Psoas muscle (tissue), 8 donors: ENCODE measurements around the gene OLFM2. TPM values are rescaled to one million over a fixed set of nuclear protein-coding genes. Genes with fewer than 3 reads are reported as not detected.

Experiments
- ATAC-seq, 4 donors: fragments of 200-7000 bp; cut with Tn5 transposase; one replicate each; pipeline ENCODE4 v1.9.1; 2020; ENCODE audit warnings: moderate library complexity in 3 of 4, mild to moderate bottlenecking in 2 of 4
- DNase-seq, 2 donors: peaks; one replicate each; pipeline ENCODE4 v3.0.0-alpha.2; 2020
- H3K27ac ChIP-seq: fragments of 200-600 bp; one replicate; pipeline ENCODE4 v1.8.0; 2022
- H3K27me3 ChIP-seq, 3 donors: fragments of 200-600 bp in 1 of 3; one replicate each; pipeline versions ENCODE4 v1.6.1 to v1.8.0; 2013 to 2022; ENCODE audit warnings: low read length in 2 of 3, mild to moderate bottlenecking in 2 of 3, moderate library complexity in 1 of 3; ENCODE audit not compliant: insufficient read depth in 3 of 3
- H3K36me3 ChIP-seq, 2 donors: fragments of 200-600 bp in 1 of 2; one replicate each; pipeline versions ENCODE4 v1.6.1 to v1.8.0; 2013 to 2022; ENCODE audit warnings: low read depth in 1 of 2, mild to moderate bottlenecking in 1 of 2, moderate library complexity in 1 of 2; ENCODE audit not compliant: insufficient read depth in 1 of 2
- H3K4me1 ChIP-seq: fragments of 200-600 bp; one replicate; pipeline ENCODE4 v1.8.0; 2022
- H3K4me3 ChIP-seq: fragments of 200-600 bp; one replicate; pipeline ENCODE4 v1.8.0; 2022; ENCODE audit warnings: mild to moderate bottlenecking
- H3K9me3 ChIP-seq: fragments of 200-600 bp; one replicate; pipeline ENCODE4 v1.8.0; 2022
- WGBS, 3 donors: extraction: QIAGEN DNeasy Blood & Tissue Kit; methylation state at CpG; one replicate each; pipeline versions ENCODE4 v1.1.6 to v1.1.7; 2013; 5-methylcytosine and 5-hydroxymethylcytosine counted together
- intact Hi-C, 2 donors: fragments of 100-400 bp; cut with DNase I; formaldehyde crosslinking; loops; one replicate each; pipeline versions ENCODE4 v1.11.0 to v1.14.2; 2022
- polyA plus RNA-seq, 3 donors: library from polyadenylated mRNA; stranded (reverse); fragments of 200-250 nt; gene quantifications; one replicate each; pipeline ENCODE4 v1.2.3, GENCODE V29; 2013
- total RNA-seq, 4 donors: library from RNA; stranded (reverse); fragmentation: NEBNext Ultra II Directional in 2 of 4; extraction: Animal tissue kit (Norgen Biotek cat#: 25700) in 2 of 4; gene quantifications; one replicate each; pipeline versions ENCODE4 v1.2.1 to v1.2.4, GENCODE V29; 2021 to 2023
- TF ChIP-seq, protein P1 (sequence below): fragments of 200-600 bp; IDR thresholded peaks from one replicate; pipeline ENCODE4 v1.8.0; 2022; ENCODE audit warnings: antibody characterized with exemption
- donor health status: healthy with polysubstance abuse.
- donor health status: DM: no; HTN: no; CAD: no; lungs with moderate emphysema.
- donor health status: Bipolar disorder and iron deficiency.
- donor health status: healthy.
- donor health status: DM: yes; HTN: yes; CAD: no.
- donor health status: DM: no; HTN: no; CAD: no.
- donor health status: DM: no; HTN: no; CAD: no.
- donor health status: DM: yes; HTN: yes; CAD: no.

Gene OLFM2
- total and polyA plus RNA-seq, 7 donors, result 0.48 to 5.1 (median 1.0) TPM

GRCh38 chr19:9970481-9970880 is 34.2 kb upstream of the OLFM2 start:
- no peaks in the 10 kb centered on the region for H3K36me3 ChIP-seq
- DNase-seq (no peak), ATAC-seq (no peak)
- 73 to 87% (median 81%) methylated on average over 8 of the region's 8 CpGs for WGBS, 3 donors
- H3K4me3 ChIP-seq, result no peak overlapping the region
- no peak overlapping the region for H3K27ac ChIP-seq
- TF ChIP-seq, protein P1, sequence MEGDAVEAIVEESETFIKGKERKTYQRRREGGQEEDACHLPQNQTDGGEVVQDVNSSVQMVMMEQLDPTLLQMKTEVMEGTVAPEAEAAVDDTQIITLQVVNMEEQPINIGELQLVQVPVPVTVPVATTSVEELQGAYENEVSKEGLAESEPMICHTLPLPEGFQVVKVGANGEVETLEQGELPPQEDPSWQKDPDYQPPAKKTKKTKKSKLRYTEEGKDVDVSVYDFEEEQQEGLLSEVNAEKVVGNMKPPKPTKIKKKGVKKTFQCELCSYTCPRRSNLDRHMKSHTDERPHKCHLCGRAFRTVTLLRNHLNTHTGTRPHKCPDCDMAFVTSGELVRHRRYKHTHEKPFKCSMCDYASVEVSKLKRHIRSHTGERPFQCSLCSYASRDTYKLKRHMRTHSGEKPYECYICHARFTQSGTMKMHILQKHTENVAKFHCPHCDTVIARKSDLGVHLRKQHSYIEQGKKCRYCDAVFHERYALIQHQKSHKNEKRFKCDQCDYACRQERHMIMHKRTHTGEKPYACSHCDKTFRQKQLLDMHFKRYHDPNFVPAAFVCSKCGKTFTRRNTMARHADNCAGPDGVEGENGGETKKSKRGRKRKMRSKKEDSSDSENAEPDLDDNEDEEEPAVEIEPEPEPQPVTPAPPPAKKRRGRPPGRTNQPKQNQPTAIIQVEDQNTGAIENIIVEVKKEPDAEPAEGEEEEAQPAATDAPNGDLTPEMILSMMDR, result no peak
- no peaks in the 10 kb centered on the region for H3K9me3 ChIP-seq
- no peaks in the 10 kb centered on the region for H3K4me1 ChIP-seq
- peaks cover 0 to 6% (median 0%) of the 10 kb centered on the region in 3 donors for H3K27me3 ChIP-seq
- intact Hi-C loops, result no loop called here

DNA sequence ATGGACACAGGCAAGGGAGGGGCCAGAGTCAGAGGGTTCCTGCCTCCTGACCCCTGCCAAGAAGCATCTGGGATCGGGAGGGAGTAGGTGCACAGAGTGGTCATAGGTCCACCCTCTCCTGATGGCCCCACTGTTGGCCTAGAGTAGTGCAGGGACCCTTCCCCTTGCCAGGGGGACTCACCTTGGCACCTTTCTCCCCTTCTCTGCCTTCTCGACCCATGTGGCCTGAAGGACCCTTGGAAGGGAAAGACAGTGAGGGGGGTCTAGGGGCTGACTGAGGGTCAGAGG is 33.3 kb upstream of the OLFM2 start:
- DNase-seq, result no peak

GRCh38 chr19:9968820-9969687 is 32.7 kb upstream of the OLFM2 start:
- Histone ChIP-seq H3K27ac (no peak overlapping the region), H3K4me3 (no peak overlapping the region), H3K9me3 (no peaks in the 10 kb centered on the region), H3K36me3 (no peaks in the 10 kb centered on the region), H3K27me3 (peaks cover 0 to 6% (median 0%) of the 10 kb centered on the region in 3 donors), H3K4me1 (no peaks in the 10 kb centered on the region)
- intact Hi-C loops, result no loop called here
- 70 to 78% (median 71%) methylated on average over 8 of the region's 8 CpGs for WGBS, 3 donors
- DNase-seq (no peak), ATAC-seq (no peak)
- TF ChIP-seq, protein P1, result no peak

More for the DNA sequence above, 33.3 kb upstream of the OLFM2 start:
- 48 to 72% (median 69%) methylated on average over 2 of the region's 2 CpGs for WGBS, 3 donors
- H3K4me1 ChIP-seq, result no peaks in the 10 kb centered on the region
- ATAC-seq, result no peak
- intact Hi-C loops, result no loop called here
- no peak overlapping the region for H3K27ac ChIP-seq
- H3K9me3 ChIP-seq, result no peaks in the 10 kb centered on the region
- no peaks in the 10 kb centered on the region for H3K36me3 ChIP-seq
- peaks cover 0 to 6% (median 0%) of the 10 kb centered on the region in 3 donors for H3K27me3 ChIP-seq
- no peak overlapping the region for H3K4me3 ChIP-seq
- TF ChIP-seq, protein P1, result no peak

DNA sequence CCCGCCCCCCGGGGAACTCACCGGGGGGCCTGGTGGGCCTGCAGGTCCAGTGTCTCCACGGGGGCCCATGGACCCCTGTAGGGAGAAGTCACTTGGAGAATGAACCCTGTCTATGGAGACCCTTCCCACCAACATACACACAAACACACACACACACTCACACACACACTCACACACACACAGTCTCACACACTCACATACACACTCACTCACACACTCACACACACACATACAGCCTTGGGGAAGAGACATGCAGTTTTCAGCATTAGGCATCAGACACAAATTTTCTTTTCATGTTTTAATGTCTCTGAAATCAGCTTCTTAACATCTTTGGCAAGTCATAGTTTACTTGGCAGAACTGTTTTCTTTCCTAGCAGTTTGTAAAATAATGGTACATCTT is 31.0 kb upstream of the OLFM2 start:
- no peak for ATAC-seq
- no peak overlapping the region for H3K27ac ChIP-seq
- no peaks in the 10 kb centered on the region for H3K36me3 ChIP-seq
- 54 to 71% (median 66%) methylated on average over 3 to 4 of the region's 4 CpGs for WGBS, 3 donors
- TF ChIP-seq, protein P1, result no peak
- H3K4me3 ChIP-seq, result no peak overlapping the region
- no peaks in the 10 kb centered on the region for H3K9me3 ChIP-seq
- H3K4me1 ChIP-seq, result no peaks in the 10 kb centered on the region
- peaks cover 0 to 6% (median 0%) of the 10 kb centered on the region in 3 donors for H3K27me3 ChIP-seq
- DNase-seq, result no peak
- intact Hi-C loops, result no loop called here
